ENCODE results near the gene ATP10B.

ATP10B gene

DNA sequence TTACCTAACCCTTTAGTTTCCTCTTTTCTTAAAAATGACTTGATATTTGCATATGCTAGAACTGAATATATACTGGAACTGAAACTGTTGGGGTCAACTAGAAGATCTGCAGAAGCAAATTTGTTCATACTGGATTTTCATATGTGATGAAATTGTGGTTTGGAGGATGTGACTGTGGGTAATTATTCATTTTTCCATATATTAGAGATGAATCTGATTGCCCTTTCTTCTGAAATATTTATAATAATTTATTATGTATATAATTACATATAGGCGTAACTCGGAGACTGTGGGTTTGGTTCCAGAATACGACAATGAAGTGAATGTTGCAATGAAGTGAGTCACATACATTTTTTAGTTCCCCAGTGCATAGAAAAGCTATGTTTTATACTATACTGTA, 149.1 kb downstream of the ATP10B start:
- no peak overlapping the region for H3K4me3 ChIP-seq (ENCODE audit: low read depth, low read length)
- TF ChIP-seq, protein P1, sequence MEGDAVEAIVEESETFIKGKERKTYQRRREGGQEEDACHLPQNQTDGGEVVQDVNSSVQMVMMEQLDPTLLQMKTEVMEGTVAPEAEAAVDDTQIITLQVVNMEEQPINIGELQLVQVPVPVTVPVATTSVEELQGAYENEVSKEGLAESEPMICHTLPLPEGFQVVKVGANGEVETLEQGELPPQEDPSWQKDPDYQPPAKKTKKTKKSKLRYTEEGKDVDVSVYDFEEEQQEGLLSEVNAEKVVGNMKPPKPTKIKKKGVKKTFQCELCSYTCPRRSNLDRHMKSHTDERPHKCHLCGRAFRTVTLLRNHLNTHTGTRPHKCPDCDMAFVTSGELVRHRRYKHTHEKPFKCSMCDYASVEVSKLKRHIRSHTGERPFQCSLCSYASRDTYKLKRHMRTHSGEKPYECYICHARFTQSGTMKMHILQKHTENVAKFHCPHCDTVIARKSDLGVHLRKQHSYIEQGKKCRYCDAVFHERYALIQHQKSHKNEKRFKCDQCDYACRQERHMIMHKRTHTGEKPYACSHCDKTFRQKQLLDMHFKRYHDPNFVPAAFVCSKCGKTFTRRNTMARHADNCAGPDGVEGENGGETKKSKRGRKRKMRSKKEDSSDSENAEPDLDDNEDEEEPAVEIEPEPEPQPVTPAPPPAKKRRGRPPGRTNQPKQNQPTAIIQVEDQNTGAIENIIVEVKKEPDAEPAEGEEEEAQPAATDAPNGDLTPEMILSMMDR (IDR thresholded peaks at IDR 0.05; ENCODE audit: low read depth, low read length), result no peak

DNA sequence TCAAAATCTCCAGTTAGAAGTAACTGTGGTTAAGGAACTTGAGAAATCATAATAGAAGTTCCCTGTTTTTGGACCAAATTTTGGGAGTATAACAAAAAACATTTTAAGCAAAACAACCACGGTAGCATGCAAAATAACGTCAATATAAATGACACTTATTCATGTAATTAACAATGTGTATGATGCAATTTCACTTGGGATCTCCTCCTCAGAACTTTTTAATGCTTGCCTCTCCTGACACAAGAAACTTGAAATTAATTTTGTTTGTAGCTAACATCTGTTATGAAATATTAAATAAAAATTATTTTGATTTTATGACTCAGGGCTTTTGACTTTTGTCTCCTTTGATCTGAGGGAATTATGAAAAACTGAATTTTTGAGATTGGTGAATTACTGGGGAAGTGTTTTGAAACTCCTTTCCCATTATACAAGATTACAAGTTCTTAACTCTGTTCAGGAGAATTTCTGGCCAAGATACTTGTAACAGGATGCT, 149.7 kb downstream of the ATP10B start:
- H3K4me3 ChIP-seq (ENCODE audit: low read depth, low read length), result no peak overlapping the region
- TF ChIP-seq, protein P1 (IDR thresholded peaks at IDR 0.05; ENCODE audit: low read depth, low read length), result no peak

DNA sequence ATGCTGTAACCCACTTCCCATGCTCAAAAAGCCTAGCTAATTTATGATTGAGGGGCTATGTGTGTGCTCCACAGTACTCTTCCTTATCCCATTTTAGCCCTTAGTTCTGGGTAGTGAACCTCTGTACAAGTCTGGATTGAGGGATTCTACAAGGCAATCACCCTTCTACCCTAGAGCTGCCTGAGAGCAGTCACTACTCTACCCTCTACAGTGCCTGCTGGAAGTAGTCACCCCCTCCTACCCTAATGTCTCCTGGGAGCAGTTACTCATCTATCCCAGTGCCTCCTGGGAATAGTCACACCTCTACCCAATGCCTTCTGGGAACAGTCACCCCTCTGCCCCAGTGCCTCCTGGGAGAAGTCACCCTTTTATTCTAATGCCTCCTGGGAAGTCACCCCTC, 150.6 kb downstream of the ATP10B start:
- H3K4me3 ChIP-seq (ENCODE audit: low read depth, low read length), result no peak overlapping the region
- TF ChIP-seq, protein P1 (IDR thresholded peaks at IDR 0.05; ENCODE audit: low read depth, low read length), result no peak

GRCh38 chr5:160699301-160699700, 152.7 kb downstream of the ATP10B start:
- TF ChIP-seq, protein P1 (IDR thresholded peaks at IDR 0.05; ENCODE audit: low read depth, low read length), result no peak
- H3K4me3 ChIP-seq (ENCODE audit: low read depth, low read length), result no peak overlapping the region

DNA sequence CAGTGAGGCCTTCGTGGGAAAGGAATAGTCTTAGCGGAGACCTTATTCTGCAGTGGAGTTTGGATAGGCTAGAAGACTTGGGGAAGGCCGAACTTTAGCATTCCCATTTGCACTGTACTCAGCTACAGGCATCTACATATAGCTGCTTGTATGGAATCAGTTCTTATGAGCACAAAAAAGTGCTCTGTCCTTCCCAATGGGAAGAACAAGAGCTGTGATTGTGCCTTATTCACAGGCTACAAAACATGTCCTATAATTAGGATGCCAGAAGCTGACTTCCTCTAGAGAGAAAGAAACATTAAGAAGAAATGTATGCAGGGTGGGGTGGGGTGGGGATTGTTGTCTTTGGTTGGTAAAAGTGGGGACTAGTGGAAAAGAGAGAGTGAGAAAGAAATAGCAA, 154.7 kb downstream of the ATP10B start:
- TF ChIP-seq, protein P1 (IDR thresholded peaks at IDR 0.05; ENCODE audit: low read depth, low read length), result no peak
- no peak overlapping the region for H3K4me3 ChIP-seq (ENCODE audit: low read depth, low read length)

GRCh38 chr5:160694896-160695295, 157.1 kb downstream of the ATP10B start:
- no peak overlapping the region for H3K4me3 ChIP-seq (ENCODE audit: low read depth, low read length)
- TF ChIP-seq, protein P1 (IDR thresholded peaks at IDR 0.05; ENCODE audit: low read depth, low read length), result no peak

GRCh38 chr5:160693831-160694465, 158.1 kb downstream of the ATP10B start:
- TF ChIP-seq, protein P1 (IDR thresholded peaks at IDR 0.05; ENCODE audit: low read depth, low read length), result no peak
- H3K4me3 ChIP-seq (ENCODE audit: low read depth, low read length), result no peak overlapping the region
